Peyer's patch (tissue), 4 donors: ENCODE data around the gene ATF2. TPM values are rescaled to one million over a fixed set of nuclear protein-coding genes. Genes with fewer than 3 reads are reported as not detected.

Experiments used
- DNase-seq, 3 donors: peaks; one replicate each; pipeline ENCODE4 v3.0.0-alpha.2; 2017 to 2019
- H3K27ac ChIP-seq, 4 donors: fragments of 200-600 bp; sonication (generic); one replicate each; pipeline ENCODE4 v1.5.1; 2016 to 2019
- H3K27me3 ChIP-seq, 2 donors: fragments of 200-600 bp; sonication (generic); one replicate each; pipeline ENCODE4 v1.5.1; 2019
- H3K36me3 ChIP-seq, 3 donors: fragments of 200-600 bp; sonication (generic); one replicate each; pipeline ENCODE4 v1.5.1; 2016 to 2019
- H3K4me1 ChIP-seq, 4 donors: fragments of 200-600 bp; sonication (generic); one replicate each; pipeline ENCODE4 v1.5.1; 2016 to 2019
- H3K4me3 ChIP-seq, 4 donors: fragments of 200-600 bp; sonication (generic); 1 replicate in 3 of 4; 2 replicates in 1 of 4; pipeline ENCODE4 v1.5.1; 2016 to 2019; ENCODE audit warnings: mild to moderate bottlenecking in 1 of 4
- H3K9me3 ChIP-seq, 4 donors: fragments of 200-600 bp; sonication (generic); one replicate each; pipeline ENCODE4 v1.5.1; 2016 to 2019; ENCODE audit warnings: mild to moderate bottlenecking in 1 of 4
- CTCF ChIP-seq, 6 experiments: fragments of 450-650 bp in 4 of 6; fragments of 200-600 bp in 2 of 6; sonication (generic) in 1 of 6; IDR thresholded peaks; one replicate each; pipeline ENCODE4 v1.5.1; 2017 to 2019; ENCODE audit warnings: antibody characterized with exemption in 6 of 6, mild to moderate bottlenecking in 3 of 6, moderate library complexity in 1 of 6
- POLR2A ChIP-seq, 2 donors: fragments of 450-650 bp; IDR thresholded peaks; one replicate each; pipeline ENCODE4 v1.5.1; 2017; ENCODE audit warnings: antibody characterized with exemption in 2 of 2, mild to moderate bottlenecking in 2 of 2, moderate library complexity in 2 of 2
- total RNA-seq, 4 donors: library from RNA; depleted of rRNA; stranded (reverse); fragments of >200 nt; gene quantifications; one replicate each; pipeline ENCODE4 v1.1.0, GENCODE V29; 2016

The ATF2 gene
- total RNA-seq, 4 donors from 2014 or later: 46.8 to 54.5 (median 51.0) TPM

GRCh38 chr2:175170659-175171304 lies 2.8 kb upstream of the ATF2 start:
- Histone ChIP-seq H3K9me3 (no peaks in the 10 kb centered on the region), H3K27ac (no peak overlapping the region), H3K36me3 (peaks cover 0 to 7% (median 0%) of the 10 kb centered on the region in 3 donors), H3K4me1 (peaks cover 0 to 11% (median 2%) of the 10 kb centered on the region in 4 donors), H3K4me3 (no peak overlapping the region), H3K27me3 (no peaks in the 10 kb centered on the region)
- DNase-seq: no peak
- no peak for TF ChIP-seq POLR2A (IDR thresholded peaks at IDR 0.05)
- TF ChIP-seq CTCF (IDR thresholded peaks at IDR 0.05): no peak

- H3K27ac ChIP-seq: no peak overlapping the region
Observed at GRCh38 chr2:175169191-175169590, 1.2 kb upstream of the ATF2 start.

GRCh38 chr2:175168564-175168945 lies 552 bp upstream of the ATF2 start:
- DNase-seq: no peak

More at GRCh38 chr2:175169191-175169590, 1.2 kb upstream of the ATF2 start:
- no peaks in the 10 kb centered on the region for H3K9me3 ChIP-seq
- H3K4me3 ChIP-seq: no peak overlapping the region
- TF ChIP-seq CTCF (IDR thresholded peaks at IDR 0.05): no peak
- TF ChIP-seq POLR2A (IDR thresholded peaks at IDR 0.05): no peak
- H3K36me3 ChIP-seq: peaks cover 0 to 5% (median 0%) of the 10 kb centered on the region in 3 donors
- DNase-seq: no peak
- H3K27me3 ChIP-seq: no peaks in the 10 kb centered on the region
- H3K4me1 ChIP-seq: peaks cover 0 to 11% (median 2%) of the 10 kb centered on the region in 4 donors

GRCh38 chr2:175167076-175167791 lies 769 bp downstream of the ATF2 start:
- Histone ChIP-seq H3K27ac (peak overlapping the region; percentile 86 to 94 (median 90)), H3K4me1 (peaks cover 0 to 11% (median 2%) of the 10 kb centered on the region in 4 donors), H3K27me3 (no peaks in the 10 kb centered on the region), H3K9me3 (no peaks in the 10 kb centered on the region), H3K36me3 (no peaks in the 10 kb centered on the region), H3K4me3 (peak overlapping the region; percentile 87 to 95 (median 93))
- TF ChIP-seq CTCF (IDR thresholded peaks at IDR 0.05) (no peak), POLR2A (IDR thresholded peaks at IDR 0.05) (no peak)
- DNase-seq: peak in 1 of 3 donors; percentile 47

More at GRCh38 chr2:175168564-175168945, 552 bp upstream of the ATF2 start:
- H3K4me3 ChIP-seq: peak overlapping the region; percentile 87 to 95 (median 93)
- H3K36me3 ChIP-seq: peaks cover 0 to 5% (median 0%) of the 10 kb centered on the region in 3 donors
- no peaks in the 10 kb centered on the region for H3K27me3 ChIP-seq
- peak overlapping the region; percentile 86 to 94 (median 90) for H3K27ac ChIP-seq
- TF ChIP-seq POLR2A (IDR thresholded peaks at IDR 0.05) (peak in 1 of 2 donors; percentile 32), CTCF (IDR thresholded peaks at IDR 0.05) (no peak)
- H3K4me1 ChIP-seq: peaks cover 0 to 11% (median 2%) of the 10 kb centered on the region in 4 donors
- no peaks in the 10 kb centered on the region for H3K9me3 ChIP-seq

GRCh38 chr2:175166216-175166824 lies 1.7 kb downstream of the ATF2 start:
- Histone ChIP-seq H3K4me3 (peak overlapping the region in 1 of 4 donors; percentile 95), H3K36me3 (no peaks in the 10 kb centered on the region), H3K27ac (no peak overlapping the region), H3K9me3 (no peaks in the 10 kb centered on the region), H3K27me3 (no peaks in the 10 kb centered on the region), H3K4me1 (peaks cover 0 to 11% (median 2%) of the 10 kb centered on the region in 4 donors)
- no peak for DNase-seq
- no peak for TF ChIP-seq CTCF (IDR thresholded peaks at IDR 0.05)
- no peak for TF ChIP-seq POLR2A (IDR thresholded peaks at IDR 0.05)
